Measurements from ENCODE around the gene C22orf39.

Gene C22orf39

GRCh38 chr22:19410941-19411689, 36.4 kb downstream of the C22orf39 start:
- no peak overlapping the region for H3K4me3 ChIP-seq (ENCODE audit: insufficient read depth, low read depth, low read length)
- H3K36me3 ChIP-seq (ENCODE audit: control insufficient read depth, insufficient read depth, low read length), result peaks cover 23% of the 10 kb centered on the region
- no peaks in the 10 kb centered on the region for H3K9me3 ChIP-seq (ENCODE audit: control insufficient read depth, low read length)
- WGBS, 2 experiments, result 95 to 96% methylated on average over 6 of the region's 6 CpGs
- no peak overlapping the region for H3K27ac ChIP-seq (ENCODE audit: insufficient read depth, low read depth, low read length, poor library complexity, severe bottlenecking)
- H3K4me1 ChIP-seq (ENCODE audit: control insufficient read depth, insufficient read depth, low read length), result no peaks in the 10 kb centered on the region
- no peaks in the 10 kb centered on the region for H3K27me3 ChIP-seq (ENCODE audit: control insufficient read depth, insufficient read depth, low read length, poor library complexity, severe bottlenecking)

- peaks cover 35% of the 10 kb centered on the region for H3K36me3 ChIP-seq (ENCODE audit: control insufficient read depth, insufficient read depth, low read length)
- no peaks in the 10 kb centered on the region for H3K27me3 ChIP-seq (ENCODE audit: control insufficient read depth, insufficient read depth, low read length, poor library complexity, severe bottlenecking)
- WGBS, 2 experiments, result 94 to 96% methylated on average over 16 of the region's 16 CpGs
- H3K9me3 ChIP-seq (ENCODE audit: control insufficient read depth, low read length), result no peaks in the 10 kb centered on the region
- no peak overlapping the region for H3K4me3 ChIP-seq (ENCODE audit: insufficient read depth, low read depth, low read length)
- H3K27ac ChIP-seq (ENCODE audit: insufficient read depth, low read depth, low read length, poor library complexity, severe bottlenecking), result no peak overlapping the region
- H3K4me1 ChIP-seq (ENCODE audit: control insufficient read depth, insufficient read depth, low read length), result no peaks in the 10 kb centered on the region
Observed at GRCh38 chr22:19407649-19408606, 39.6 kb downstream of the C22orf39 start.

GRCh38 chr22:19406846-19407245, 40.7 kb downstream of the C22orf39 start:
- no peak overlapping the region for H3K27ac ChIP-seq (ENCODE audit: insufficient read depth, low read depth, low read length, poor library complexity, severe bottlenecking)

GRCh38 chr22:19406281-19406811, 41.2 kb downstream of the C22orf39 start:
- Histone ChIP-seq H3K4me3 (ENCODE audit: insufficient read depth, low read depth, low read length) (no peak overlapping the region), H3K27ac (ENCODE audit: insufficient read depth, low read depth, low read length, poor library complexity, severe bottlenecking) (no peak overlapping the region), H3K27me3 (ENCODE audit: control insufficient read depth, insufficient read depth, low read length, poor library complexity, severe bottlenecking) (no peaks in the 10 kb centered on the region), H3K36me3 (ENCODE audit: control insufficient read depth, insufficient read depth, low read length) (peaks cover 39% of the 10 kb centered on the region), H3K9me3 (ENCODE audit: control insufficient read depth, low read length) (no peaks in the 10 kb centered on the region), H3K4me1 (ENCODE audit: control insufficient read depth, insufficient read depth, low read length) (no peaks in the 10 kb centered on the region)
- WGBS, 2 experiments, result 95 to 97% methylated on average over 3 of the region's 3 CpGs

More at GRCh38 chr22:19406846-19407245, 40.7 kb downstream of the C22orf39 start:
- Histone ChIP-seq H3K9me3 (ENCODE audit: control insufficient read depth, low read length) (no peaks in the 10 kb centered on the region), H3K36me3 (ENCODE audit: control insufficient read depth, insufficient read depth, low read length) (peaks cover 36% of the 10 kb centered on the region), H3K4me1 (ENCODE audit: control insufficient read depth, insufficient read depth, low read length) (no peaks in the 10 kb centered on the region), H3K27me3 (ENCODE audit: control insufficient read depth, insufficient read depth, low read length, poor library complexity, severe bottlenecking) (no peaks in the 10 kb centered on the region), H3K4me3 (ENCODE audit: insufficient read depth, low read depth, low read length) (no peak overlapping the region)
- 86 to 90% methylated on average over 4 of the region's 4 CpGs for WGBS, 2 experiments

- H3K4me1 ChIP-seq (ENCODE audit: control insufficient read depth, insufficient read depth, low read length), result no peaks in the 10 kb centered on the region
- no peaks in the 10 kb centered on the region for H3K9me3 ChIP-seq (ENCODE audit: control insufficient read depth, low read length)
- H3K27ac ChIP-seq (ENCODE audit: insufficient read depth, low read depth, low read length, poor library complexity, severe bottlenecking), result no peak overlapping the region
- H3K4me3 ChIP-seq (ENCODE audit: insufficient read depth, low read depth, low read length), result no peak overlapping the region
- no peaks in the 10 kb centered on the region for H3K27me3 ChIP-seq (ENCODE audit: control insufficient read depth, insufficient read depth, low read length, poor library complexity, severe bottlenecking)
- peaks cover 38% of the 10 kb centered on the region for H3K36me3 ChIP-seq (ENCODE audit: control insufficient read depth, insufficient read depth, low read length)
- WGBS, 2 experiments, result 94 to 96% methylated on average over 8 of the region's 8 CpGs
Observed at GRCh38 chr22:19405652-19406051, 41.9 kb downstream of the C22orf39 start.

- Histone ChIP-seq H3K27me3 (ENCODE audit: control insufficient read depth, insufficient read depth, low read length, poor library complexity, severe bottlenecking) (no peaks in the 10 kb centered on the region), H3K36me3 (ENCODE audit: control insufficient read depth, insufficient read depth, low read length) (peaks cover 34% of the 10 kb centered on the region), H3K27ac (ENCODE audit: insufficient read depth, low read depth, low read length, poor library complexity, severe bottlenecking) (no peak overlapping the region), H3K4me3 (ENCODE audit: insufficient read depth, low read depth, low read length) (no peak overlapping the region), H3K9me3 (ENCODE audit: control insufficient read depth, low read length) (no peaks in the 10 kb centered on the region), H3K4me1 (ENCODE audit: control insufficient read depth, insufficient read depth, low read length) (no peaks in the 10 kb centered on the region)
- 93 to 94% methylated on average over 4 of the region's 4 CpGs for WGBS, 2 experiments
Observed at GRCh38 chr22:19405133-19405532, 42.4 kb downstream of the C22orf39 start.

GRCh38 chr22:19404676-19405075, 42.8 kb downstream of the C22orf39 start:
- Histone ChIP-seq H3K36me3 (ENCODE audit: control insufficient read depth, insufficient read depth, low read length) (peaks cover 32% of the 10 kb centered on the region), H3K4me3 (ENCODE audit: insufficient read depth, low read depth, low read length) (no peak overlapping the region), H3K27me3 (ENCODE audit: control insufficient read depth, insufficient read depth, low read length, poor library complexity, severe bottlenecking) (no peaks in the 10 kb centered on the region), H3K27ac (ENCODE audit: insufficient read depth, low read depth, low read length, poor library complexity, severe bottlenecking) (no peak overlapping the region), H3K4me1 (ENCODE audit: control insufficient read depth, insufficient read depth, low read length) (no peaks in the 10 kb centered on the region), H3K9me3 (ENCODE audit: control insufficient read depth, low read length) (no peaks in the 10 kb centered on the region)
- 94% methylated on average over 3 of the region's 3 CpGs for WGBS, 2 experiments

- Histone ChIP-seq H3K36me3 (ENCODE audit: control insufficient read depth, insufficient read depth, low read length) (peaks cover 19% of the 10 kb centered on the region), H3K27me3 (ENCODE audit: control insufficient read depth, insufficient read depth, low read length, poor library complexity, severe bottlenecking) (no peaks in the 10 kb centered on the region), H3K4me1 (ENCODE audit: control insufficient read depth, insufficient read depth, low read length) (no peaks in the 10 kb centered on the region)
Observed at GRCh38 chr22:19402642-19403191, 44.8 kb downstream of the C22orf39 start.

GRCh38 chr22:19401483-19401882, 46.0 kb downstream of the C22orf39 start:
- H3K4me3 ChIP-seq (ENCODE audit: insufficient read depth, low read depth, low read length), result no peak overlapping the region
- peaks cover 25% of the 10 kb centered on the region for H3K36me3 ChIP-seq (ENCODE audit: control insufficient read depth, insufficient read depth, low read length)
- no peaks in the 10 kb centered on the region for H3K4me1 ChIP-seq (ENCODE audit: control insufficient read depth, insufficient read depth, low read length)
- H3K27me3 ChIP-seq (ENCODE audit: control insufficient read depth, insufficient read depth, low read length, poor library complexity, severe bottlenecking), result no peaks in the 10 kb centered on the region
- WGBS, 2 experiments, result 94 to 95% methylated on average over 4 of the region's 4 CpGs
- H3K9me3 ChIP-seq (ENCODE audit: control insufficient read depth, low read length), result no peaks in the 10 kb centered on the region
- H3K27ac ChIP-seq (ENCODE audit: insufficient read depth, low read depth, low read length, poor library complexity, severe bottlenecking), result no peak overlapping the region

More at GRCh38 chr22:19402642-19403191, 44.8 kb downstream of the C22orf39 start:
- H3K4me3 ChIP-seq (ENCODE audit: insufficient read depth, low read depth, low read length), result no peak overlapping the region
- WGBS, 2 experiments, result 87 to 92% methylated on average over 3 to 4 of the region's 4 CpGs
- H3K27ac ChIP-seq (ENCODE audit: insufficient read depth, low read depth, low read length, poor library complexity, severe bottlenecking), result no peak overlapping the region
- no peaks in the 10 kb centered on the region for H3K9me3 ChIP-seq (ENCODE audit: control insufficient read depth, low read length)

- no peak overlapping the region for H3K4me3 ChIP-seq (ENCODE audit: insufficient read depth, low read depth, low read length)
- WGBS, 2 experiments, result 94% methylated on average over 6 of the region's 6 CpGs
- no peaks in the 10 kb centered on the region for H3K27me3 ChIP-seq (ENCODE audit: control insufficient read depth, insufficient read depth, low read length, poor library complexity, severe bottlenecking)
- peaks cover 27% of the 10 kb centered on the region for H3K36me3 ChIP-seq (ENCODE audit: control insufficient read depth, insufficient read depth, low read length)
- H3K4me1 ChIP-seq (ENCODE audit: control insufficient read depth, insufficient read depth, low read length), result no peaks in the 10 kb centered on the region
- H3K9me3 ChIP-seq (ENCODE audit: control insufficient read depth, low read length), result no peaks in the 10 kb centered on the region
- H3K27ac ChIP-seq (ENCODE audit: insufficient read depth, low read depth, low read length, poor library complexity, severe bottlenecking), result no peak overlapping the region
Observed at GRCh38 chr22:19400881-19401280, 46.6 kb downstream of the C22orf39 start.
